Measurements from ENCODE around the gene EEIG1. TPM values are rescaled to one million over a fixed set of nuclear protein-coding genes. Genes with fewer than 3 reads are reported as not detected.

The EEIG1 gene
- polyA plus RNA-seq, 3 donors = 11.2 to 18.6 (median 14.9) TPM

DNA sequence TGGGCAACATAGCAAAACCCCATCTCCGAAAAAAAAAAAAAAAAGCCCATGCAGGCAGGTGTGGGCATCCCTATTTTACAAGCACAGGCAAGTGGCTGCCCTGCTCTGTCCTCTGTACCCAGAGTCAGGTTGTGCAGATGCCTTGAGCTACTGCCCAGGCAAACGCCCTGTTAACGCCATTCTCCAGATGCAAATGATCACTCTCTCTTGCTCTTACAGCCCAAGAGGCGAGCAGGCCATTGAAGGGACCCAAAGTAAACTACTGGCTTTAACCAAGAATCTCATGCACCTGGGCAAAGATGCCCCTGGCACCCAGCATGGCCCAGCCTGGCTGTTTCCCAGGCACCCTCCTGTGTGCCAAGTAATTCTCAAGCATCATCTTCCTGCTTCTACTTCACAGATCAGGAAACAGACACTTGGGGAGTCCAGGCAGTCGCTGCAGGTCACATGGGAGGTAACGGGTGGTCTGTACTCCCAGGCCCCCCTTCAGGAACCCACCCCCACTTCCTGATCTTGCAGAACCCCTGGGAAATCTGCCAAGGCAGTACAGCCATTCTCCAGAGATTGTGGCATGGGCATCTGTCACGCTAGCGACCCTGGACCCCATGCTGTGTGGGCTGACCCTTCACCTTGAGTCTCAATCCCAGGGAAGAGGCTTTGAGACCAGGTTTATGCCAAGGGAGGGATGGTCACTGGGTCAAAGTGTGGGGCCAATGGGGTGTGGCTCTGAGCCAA lies 14.2 kb downstream of the EEIG1 start:
- 39 to 54% (median 49%) methylated on average over 8 of the region's 8 CpGs for WGBS, 3 donors
- no peak overlapping the region for H3K27ac ChIP-seq (ENCODE audit: low read depth, low read length)

- 45 to 49% (median 46%) methylated on average over 6 of the region's 6 CpGs for WGBS, 3 donors
- no peak overlapping the region for H3K27ac ChIP-seq (ENCODE audit: low read depth, low read length)
Observed at GRCh38 chr9:127965953-127966352, 14.8 kb downstream of the EEIG1 start.

DNA sequence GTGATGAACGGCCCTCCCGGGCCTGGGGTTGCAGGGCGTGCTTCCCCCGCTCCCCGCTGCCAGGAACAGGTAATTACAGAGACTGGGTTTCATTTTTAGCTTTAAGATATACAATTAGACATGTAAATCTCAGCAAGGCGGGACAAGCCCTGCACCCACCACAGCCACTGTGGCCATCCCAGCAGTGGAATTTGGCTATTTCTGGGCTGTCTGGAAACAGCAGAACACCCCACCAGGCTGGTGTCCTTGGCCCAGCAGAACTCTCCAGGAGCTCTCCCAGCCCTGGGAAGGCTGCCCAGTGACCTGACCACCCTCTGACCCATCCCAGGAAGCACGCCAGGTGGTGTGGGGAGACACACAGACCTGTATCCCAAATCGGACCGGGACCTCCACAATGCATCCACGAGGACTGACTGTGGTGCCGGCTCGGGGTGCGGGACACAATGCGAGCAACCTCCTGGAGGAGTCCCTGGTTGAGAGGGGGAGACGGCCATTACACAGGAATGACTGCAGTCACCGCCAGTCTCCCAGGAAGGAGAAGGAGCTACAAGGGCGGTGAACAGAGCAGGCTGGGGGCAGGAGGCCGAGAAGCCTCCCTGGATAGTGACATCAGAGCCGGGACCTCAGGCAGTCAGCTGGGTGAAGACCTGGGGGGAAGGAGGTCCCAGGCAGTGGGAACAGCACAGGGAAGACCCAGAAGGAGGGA lies 17.3 kb downstream of the EEIG1 start:
- WGBS, 3 donors = 71 to 86% (median 80%) methylated on average over 19 of the region's 19 CpGs
- peak overlapping the region; percentile 40 for H3K27ac ChIP-seq (ENCODE audit: low read depth, low read length)

- H3K27ac ChIP-seq (ENCODE audit: low read depth, low read length) = no peak overlapping the region
- 63 to 84% (median 72%) methylated on average over 3 of the region's 3 CpGs for WGBS, 3 donors
Observed at GRCh38 chr9:127963041-127963358, 17.8 kb downstream of the EEIG1 start.

DNA sequence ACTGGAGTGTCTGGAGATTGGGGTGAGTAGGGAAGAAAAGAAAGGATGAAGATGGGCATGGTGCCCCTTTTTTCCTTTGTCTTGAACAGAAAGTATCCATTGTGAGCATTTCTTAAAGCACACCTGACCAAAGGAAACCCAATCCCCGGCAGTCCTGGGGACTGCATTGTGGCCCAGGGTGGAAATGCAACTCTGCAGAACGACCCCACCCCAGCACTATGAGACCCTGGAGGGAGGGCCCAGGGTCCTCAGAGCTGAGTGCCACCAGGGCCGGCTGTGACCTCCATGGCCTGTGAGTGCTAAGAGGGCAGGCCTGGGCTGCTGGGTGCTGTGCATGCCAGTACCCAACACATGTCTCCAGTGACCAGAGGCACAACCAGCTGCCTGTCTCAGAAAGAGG lies 18.5 kb downstream of the EEIG1 start:
- 55 to 79% (median 58%) methylated on average over 3 of the region's 3 CpGs for WGBS, 3 donors
- H3K27ac ChIP-seq (ENCODE audit: low read depth, low read length) = no peak overlapping the region

DNA sequence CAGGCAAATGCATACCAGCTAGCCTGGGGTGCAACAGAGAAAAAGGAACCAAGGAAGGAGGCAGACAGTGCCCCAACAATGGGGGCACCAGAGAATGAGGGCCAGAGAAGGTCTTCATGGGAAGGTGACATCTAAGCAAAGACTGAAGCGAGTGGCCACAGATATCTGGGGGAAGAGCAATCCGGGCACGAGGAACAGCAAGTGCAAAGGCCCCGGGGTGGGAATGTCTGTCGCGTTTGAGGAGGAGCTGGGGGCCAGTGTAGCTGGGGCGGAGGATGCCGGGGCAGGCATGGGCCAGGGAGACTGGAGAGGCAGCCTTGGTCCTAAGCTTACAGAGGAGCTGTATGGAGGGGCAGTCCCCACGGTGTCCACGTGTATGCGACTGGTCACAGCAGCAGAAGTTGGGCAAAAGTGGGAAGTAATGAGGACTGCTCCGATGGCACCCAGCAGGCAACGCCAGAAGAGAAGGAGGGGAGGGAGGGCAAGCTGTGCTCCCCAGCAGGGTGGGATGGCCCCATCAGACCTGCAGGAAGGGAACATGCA lies 19.1 kb downstream of the EEIG1 start:
- 87 to 94% (median 90%) methylated on average over 13 of the region's 13 CpGs for WGBS, 3 donors
- no peak overlapping the region for H3K27ac ChIP-seq (ENCODE audit: low read depth, low read length)

DNA sequence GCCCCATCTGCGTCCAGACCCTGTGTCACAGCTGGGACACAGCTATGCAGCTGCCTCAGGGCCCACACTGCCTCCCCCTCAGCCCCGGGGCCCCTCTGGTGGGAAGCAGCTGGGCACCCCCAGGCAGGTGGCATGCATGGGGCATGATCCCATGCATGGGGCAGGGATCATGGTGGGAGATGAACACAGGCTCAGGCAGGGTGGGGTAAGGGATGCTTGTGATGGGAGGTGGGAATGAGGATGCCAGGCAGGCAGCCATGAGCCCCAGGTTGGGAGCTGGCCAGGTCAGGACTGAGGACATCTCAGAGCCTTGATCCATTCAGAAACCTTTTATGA lies 19.7 kb downstream of the EEIG1 start:
- no peak overlapping the region for H3K27ac ChIP-seq (ENCODE audit: low read depth, low read length)
- WGBS, 3 donors = 93 to 96% (median 96%) methylated on average over 2 of the region's 2 CpGs

DNA sequence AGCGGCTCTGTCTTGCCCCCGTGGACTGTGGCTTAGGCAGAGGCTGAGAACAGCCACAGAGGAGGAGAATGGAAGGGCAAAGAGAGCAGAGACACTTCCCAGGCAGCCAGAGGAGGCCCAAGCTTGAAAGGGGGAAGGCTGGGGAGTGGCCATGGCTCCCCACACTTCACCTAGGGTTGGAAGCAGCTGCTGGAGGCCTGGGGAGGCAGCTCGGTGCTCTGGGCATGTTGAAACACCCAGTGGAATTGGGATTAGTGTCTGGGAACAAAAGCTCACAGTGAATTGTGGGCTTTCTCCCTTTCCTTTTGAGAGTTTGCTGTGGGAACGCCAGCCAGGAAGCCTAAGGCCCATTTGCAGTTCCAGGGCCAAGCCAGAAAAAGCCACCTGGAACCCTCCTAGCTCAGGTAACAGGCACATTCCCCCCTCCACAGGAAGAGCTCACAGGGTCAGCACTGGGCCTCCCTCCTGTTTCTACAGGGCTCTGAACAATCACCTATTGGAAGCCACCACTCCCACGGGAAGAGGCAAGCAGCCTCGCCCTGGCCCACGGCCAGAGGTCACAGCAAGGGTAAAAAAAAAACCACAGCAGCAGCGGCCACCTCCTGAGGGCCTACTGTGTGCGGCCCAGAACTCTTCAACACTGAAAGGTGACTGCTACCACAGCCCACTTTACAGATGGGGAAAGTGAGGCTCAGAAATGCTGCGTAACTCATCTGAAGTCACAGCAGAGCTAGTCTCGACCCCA lies 20.2 kb downstream of the EEIG1 start:
- WGBS, 3 donors = 47 to 64% (median 49%) methylated on average over 11 of the region's 11 CpGs
- no peak overlapping the region for H3K27ac ChIP-seq (ENCODE audit: low read depth, low read length)

- WGBS, 3 donors = 91 to 94% (median 93%) methylated on average over 2 of the region's 2 CpGs
- no peak overlapping the region for H3K27ac ChIP-seq (ENCODE audit: low read depth, low read length)
Observed at GRCh38 chr9:127959841-127960409, 20.9 kb downstream of the EEIG1 start.

DNA sequence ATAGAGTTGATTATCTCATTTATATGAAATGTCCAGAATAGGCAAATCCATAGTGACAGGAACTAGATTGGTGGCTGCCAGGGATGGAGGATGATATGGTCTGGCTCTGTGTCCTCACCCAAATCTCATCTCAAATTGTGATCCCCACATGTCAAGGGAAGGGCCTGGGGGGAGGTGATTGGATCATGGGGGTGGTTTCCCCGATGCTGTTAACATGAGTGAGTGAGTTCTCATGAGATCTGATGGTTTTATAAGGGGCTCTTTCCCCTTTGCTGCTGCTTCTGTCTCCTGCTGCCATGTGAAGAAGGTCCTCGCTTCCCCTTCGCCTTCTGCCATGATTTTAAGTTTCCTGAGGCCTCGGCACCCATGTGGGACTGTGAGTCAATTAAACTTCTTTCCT lies 21.4 kb downstream of the EEIG1 start:
- no peak overlapping the region for H3K27ac ChIP-seq (ENCODE audit: low read depth, low read length)
- 94 to 99% (median 96%) methylated on average over 4 of the region's 4 CpGs for WGBS, 3 donors

GRCh38 chr9:127958728-127959127 lies 22.1 kb downstream of the EEIG1 start:
- 95 to 96% (median 96%) methylated on average over 1 of the region's 1 CpG for WGBS, 3 donors
- no peak overlapping the region for H3K27ac ChIP-seq (ENCODE audit: low read depth, low read length)

GRCh38 chr9:127955294-127956015 lies 25.3 kb downstream of the EEIG1 start:
- WGBS, 3 donors = 27 to 71% (median 62%) methylated on average over 12 of the region's 12 CpGs
- H3K27ac ChIP-seq (ENCODE audit: low read depth, low read length) = no peak overlapping the region

GRCh38 chr9:127954831-127955293 lies 25.9 kb downstream of the EEIG1 start:
- 60 to 66% (median 64%) methylated on average over 13 of the region's 13 CpGs for WGBS, 3 donors
- no peak overlapping the region for H3K27ac ChIP-seq (ENCODE audit: low read depth, low read length)

DNA sequence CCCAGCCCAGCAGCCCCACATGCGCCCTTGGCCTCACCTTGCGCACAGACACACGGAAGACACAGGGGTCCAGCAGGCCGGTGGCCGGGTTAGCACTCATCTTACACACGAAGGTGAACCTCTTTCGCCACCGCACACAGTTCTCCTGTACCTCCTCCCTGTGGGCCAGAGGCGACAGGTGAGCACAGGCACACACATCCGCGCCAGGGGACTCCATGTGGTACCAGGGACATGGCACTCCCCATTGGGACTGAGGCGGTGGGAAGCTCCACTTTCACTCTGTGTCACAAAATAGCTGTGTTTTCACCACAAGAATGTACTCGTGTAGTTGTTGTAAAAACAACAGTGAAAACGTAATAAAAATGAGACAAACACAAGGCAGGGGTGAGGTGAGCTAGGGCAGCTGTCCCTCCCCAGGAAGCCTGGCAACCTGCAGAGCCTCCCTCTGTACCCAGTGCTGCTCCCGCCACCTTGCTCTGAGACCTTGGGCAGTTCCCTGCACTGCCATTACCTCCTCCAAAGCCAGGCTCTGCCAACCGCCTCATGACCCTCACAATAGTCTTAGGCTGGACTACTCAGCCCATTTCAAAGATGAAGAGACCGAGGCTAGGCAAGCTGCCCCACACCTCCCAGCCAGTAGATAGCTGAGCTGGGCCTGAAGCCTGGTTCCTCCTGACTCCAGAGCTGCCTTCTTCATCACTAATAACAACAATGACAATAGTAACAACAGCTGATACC lies 26.9 kb downstream of the EEIG1 start:
- H3K27ac ChIP-seq (ENCODE audit: low read depth, low read length) = no peak overlapping the region
- WGBS, 3 donors = 86 to 93% (median 91%) methylated on average over 17 of the region's 17 CpGs

DNA sequence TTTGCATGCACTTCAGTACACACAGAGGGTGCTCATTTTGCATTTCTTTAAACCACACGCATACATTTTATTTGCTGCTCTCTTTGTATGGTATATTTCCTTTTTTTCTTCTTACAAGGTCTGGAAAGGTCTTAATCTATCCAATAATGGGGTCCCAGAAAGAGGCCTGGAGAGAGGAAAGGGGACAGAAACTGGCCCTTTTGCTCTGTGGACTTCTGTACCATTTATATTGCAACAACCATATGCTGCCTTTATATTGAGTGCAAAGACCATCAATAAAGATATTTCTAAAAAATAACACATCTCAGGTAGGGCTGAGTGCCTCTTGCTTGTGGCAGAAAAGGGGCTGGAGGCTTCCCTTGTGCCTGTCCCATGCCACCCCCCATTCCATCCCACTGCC lies 27.6 kb downstream of the EEIG1 start:
- 89 to 96% (median 91%) methylated on average over 1 of the region's 1 CpG for WGBS, 3 donors
- no peak overlapping the region for H3K27ac ChIP-seq (ENCODE audit: low read depth, low read length)

- 38 to 77% (median 62%) methylated on average over 21 of the region's 21 CpGs for WGBS, 3 donors
- no peak overlapping the region for H3K27ac ChIP-seq (ENCODE audit: low read depth, low read length)
Observed at GRCh38 chr9:127950513-127951289, 30.1 kb downstream of the EEIG1 start.

Data from adipose tissue (tissue), 3 donors.